ENCODE data around the gene GLOD5. TPM values are rescaled to one million over a fixed set of nuclear protein-coding genes. Genes with fewer than 3 reads are reported as not detected.
A peak's percentile ranks its signal among the peaks of the same experiment; 100 is the strongest.

GLOD5 gene
- total RNA-seq, 4 donors from 2014 or later: not detected

- TF ChIP-seq CTCF (IDR thresholded peaks at IDR 0.05) (no peak), POLR2A (IDR thresholded peaks at IDR 0.05) (no peak)
- intact Hi-C loops (cut with DNase I): no loop called here
Observed at GRCh38 chrX:48728653-48729052, 32.9 kb upstream of the GLOD5 start.

GRCh38 chrX:48736303-48736702 is 25.2 kb upstream of the GLOD5 start:
- no peak overlapping the region for H3K27ac ChIP-seq
- TF ChIP-seq POLR2A (IDR thresholded peaks at IDR 0.05): no peak
- TF ChIP-seq CTCF (IDR thresholded peaks at IDR 0.05): no peak
- H3K9me3 ChIP-seq: no peaks in the 10 kb centered on the region
- peak overlapping the region in 1 of 4 donors; percentile 74 for H3K4me3 ChIP-seq
- intact Hi-C loops (cut with DNase I): no loop called here
- 67 to 100% methylated on average over 1 of the region's 1 CpG for WGBS, 2 donors
- peaks cover 0 to 15% (median 0%) of the 10 kb centered on the region in 3 donors for H3K4me1 ChIP-seq
- no peaks in the 10 kb centered on the region for H3K27me3 ChIP-seq
- no peak for DNase-seq
- no peaks in the 10 kb centered on the region for H3K36me3 ChIP-seq

More at GRCh38 chrX:48728653-48729052, 32.9 kb upstream of the GLOD5 start:
- no peak overlapping the region for H3K4me3 ChIP-seq
- no peak overlapping the region for H3K27ac ChIP-seq
- no peaks in the 10 kb centered on the region for H3K27me3 ChIP-seq
- H3K9me3 ChIP-seq: no peaks in the 10 kb centered on the region
- no peaks in the 10 kb centered on the region for H3K36me3 ChIP-seq
- no peak for DNase-seq
- H3K4me1 ChIP-seq: no peaks in the 10 kb centered on the region

DNA sequence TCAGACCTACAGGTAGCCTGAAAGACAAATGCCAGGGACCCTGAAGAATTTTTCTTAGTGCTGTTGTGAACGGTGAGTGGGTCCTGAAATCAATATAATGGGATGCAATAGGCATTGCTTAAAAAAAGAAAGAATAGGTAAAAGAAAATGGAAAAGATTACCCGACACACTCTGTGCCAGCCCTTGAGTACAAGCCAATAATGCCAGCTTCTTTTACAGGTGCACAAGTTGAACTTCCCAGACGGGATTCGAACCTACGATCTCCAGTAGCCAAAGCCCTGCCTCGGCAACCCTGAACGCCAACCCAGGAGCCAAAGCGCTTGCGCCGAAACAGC is 24.7 kb upstream of the GLOD5 start:
- Histone ChIP-seq H3K36me3 (no peaks in the 10 kb centered on the region), H3K27ac (peak overlapping the region in 2 of 4 donors; percentile 13 to 50), H3K27me3 (no peaks in the 10 kb centered on the region), H3K4me3 (peak overlapping the region in 3 of 4 donors; percentile 56 to 74 (median 58)), H3K4me1 (peaks cover 0 to 15% (median 0%) of the 10 kb centered on the region in 3 donors), H3K9me3 (no peaks in the 10 kb centered on the region)
- TF ChIP-seq POLR2A (IDR thresholded peaks at IDR 0.05) (no peak), CTCF (IDR thresholded peaks at IDR 0.05) (no peak)
- intact Hi-C loops (cut with DNase I): no loop called here
- DNase-seq: no peak
- 13 to 39% methylated on average over 4 to 9 of the region's 10 CpGs for WGBS, 2 donors

GRCh38 chrX:48737213-48737938 is 24.2 kb upstream of the GLOD5 start:
- H3K27ac ChIP-seq: peak overlapping the region; percentile 89 to 95 (median 92)
- TF ChIP-seq POLR2A (IDR thresholded peaks at IDR 0.05) (peak in 2 of 4 donors; percentile 36 to 57), CTCF (IDR thresholded peaks at IDR 0.05) (no peak)
- peak overlapping the region; percentile 46 to 74 (median 57) for H3K4me3 ChIP-seq
- WGBS, 2 donors: 0 to 41% methylated on average over 3 to 47 of the region's 48 CpGs
- no peaks in the 10 kb centered on the region for H3K36me3 ChIP-seq
- H3K27me3 ChIP-seq: no peaks in the 10 kb centered on the region
- DNase-seq: peak; percentile 60
- H3K9me3 ChIP-seq: no peaks in the 10 kb centered on the region
- peaks cover 0 to 15% (median 0%) of the 10 kb centered on the region in 3 donors for H3K4me1 ChIP-seq
- intact Hi-C loops (cut with DNase I): no loop called here

GRCh38 chrX:48737940-48738339 is 23.6 kb upstream of the GLOD5 start:
- WGBS, 2 donors: 39 to 43% methylated on average over 3 to 7 of the region's 7 CpGs
- Histone ChIP-seq H3K4me3 (peak overlapping the region; percentile 46 to 74 (median 57)), H3K36me3 (no peaks in the 10 kb centered on the region), H3K27me3 (no peaks in the 10 kb centered on the region), H3K4me1 (peaks cover 0 to 15% (median 0%) of the 10 kb centered on the region in 3 donors), H3K27ac (peak overlapping the region; percentile 89 to 95 (median 92)), H3K9me3 (no peaks in the 10 kb centered on the region)
- intact Hi-C loops (cut with DNase I): no loop called here
- no peak for DNase-seq
- TF ChIP-seq CTCF (IDR thresholded peaks at IDR 0.05) (no peak), POLR2A (IDR thresholded peaks at IDR 0.05) (no peak)

Measured in esophagus squamous epithelium (tissue), 5 donors.